ENCODE data around the gene CDYL.

GRCh38 chr6:4953440-4953839, 177.2 kb downstream of the CDYL start:
- TF ChIP-seq NFIC (IDR thresholded peaks at IDR 0.05; ENCODE audit: borderline replicate concordance) (no peak), EP300 (IDR thresholded peaks at IDR 0.05; ENCODE audit: borderline replicate concordance in 1 of 2, low read depth in 1 of 2, low read length in 1 of 2) (no peak), CTCF (IDR thresholded peaks at IDR 0.05) (no peak), TEAD4 (IDR thresholded peaks at IDR 0.05; ENCODE audit: borderline replicate concordance, insufficient read depth) (no peak), RAD21 (IDR thresholded peaks at IDR 0.05; ENCODE audit: low read length) (no peak), NRF1 (IDR thresholded peaks at IDR 0.05; ENCODE audit: low read depth, low read length) (no peak), GABPA (IDR thresholded peaks at IDR 0.05; ENCODE audit: low read depth) (no peak), POLR2AphosphoS5 (IDR thresholded peaks at IDR 0.05; ENCODE audit: low read depth, low read length) (no peak), TAF1 (IDR thresholded peaks at IDR 0.05; ENCODE audit: borderline replicate concordance, low read depth, low read length) (no peak), EZH2phosphoT487 (IDR thresholded peaks at IDR 0.05; ENCODE audit: borderline replicate concordance, low read depth) (no peak), MXI1 (IDR thresholded peaks at IDR 0.05; ENCODE audit: low read depth, low read length) (no peak)
- TF ChIP-seq, protein P1, sequence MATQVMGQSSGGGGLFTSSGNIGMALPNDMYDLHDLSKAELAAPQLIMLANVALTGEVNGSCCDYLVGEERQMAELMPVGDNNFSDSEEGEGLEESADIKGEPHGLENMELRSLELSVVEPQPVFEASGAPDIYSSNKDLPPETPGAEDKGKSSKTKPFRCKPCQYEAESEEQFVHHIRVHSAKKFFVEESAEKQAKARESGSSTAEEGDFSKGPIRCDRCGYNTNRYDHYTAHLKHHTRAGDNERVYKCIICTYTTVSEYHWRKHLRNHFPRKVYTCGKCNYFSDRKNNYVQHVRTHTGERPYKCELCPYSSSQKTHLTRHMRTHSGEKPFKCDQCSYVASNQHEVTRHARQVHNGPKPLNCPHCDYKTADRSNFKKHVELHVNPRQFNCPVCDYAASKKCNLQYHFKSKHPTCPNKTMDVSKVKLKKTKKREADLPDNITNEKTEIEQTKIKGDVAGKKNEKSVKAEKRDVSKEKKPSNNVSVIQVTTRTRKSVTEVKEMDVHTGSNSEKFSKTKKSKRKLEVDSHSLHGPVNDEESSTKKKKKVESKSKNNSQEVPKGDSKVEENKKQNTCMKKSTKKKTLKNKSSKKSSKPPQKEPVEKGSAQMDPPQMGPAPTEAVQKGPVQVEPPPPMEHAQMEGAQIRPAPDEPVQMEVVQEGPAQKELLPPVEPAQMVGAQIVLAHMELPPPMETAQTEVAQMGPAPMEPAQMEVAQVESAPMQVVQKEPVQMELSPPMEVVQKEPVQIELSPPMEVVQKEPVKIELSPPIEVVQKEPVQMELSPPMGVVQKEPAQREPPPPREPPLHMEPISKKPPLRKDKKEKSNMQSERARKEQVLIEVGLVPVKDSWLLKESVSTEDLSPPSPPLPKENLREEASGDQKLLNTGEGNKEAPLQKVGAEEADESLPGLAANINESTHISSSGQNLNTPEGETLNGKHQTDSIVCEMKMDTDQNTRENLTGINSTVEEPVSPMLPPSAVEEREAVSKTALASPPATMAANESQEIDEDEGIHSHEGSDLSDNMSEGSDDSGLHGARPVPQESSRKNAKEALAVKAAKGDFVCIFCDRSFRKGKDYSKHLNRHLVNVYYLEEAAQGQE (IDR thresholded peaks at IDR 0.05; ENCODE audit: low read depth, low read length), result no peak
